GM23248 (cell line): Measurements from ENCODE around the gene EML3. TPM values are rescaled to one million over a fixed set of nuclear protein-coding genes. Genes with fewer than 3 reads are reported as not detected.
"Not testable (repeated sequence)": the region's sequence is repeated elsewhere in the genome, so short reads cannot be mapped to it uniquely, and the experiment has no call there.

ENCODE experiments used
- DNase-seq: peaks from one replicate; pipeline ENCODE4 v3.0.0-alpha.2; 2015
- H2AFZ ChIP-seq: fragments of 200-600 bp; sonication (generic); 2 replicates; pipeline ENCODE4 v1.6.1; 2016; ENCODE audit warnings: antibody characterized with exemption
- H3F3A ChIP-seq: fragments of 200-600 bp; sonication (generic); 2 replicates; pipeline ENCODE4 v1.6.1; 2016; ENCODE audit warnings: mild to moderate bottlenecking, antibody characterized with exemption, mixed run types; ENCODE audit not compliant: insufficient read depth
- H3K27ac ChIP-seq: fragments of 200-600 bp; sonication (generic); 2 replicates; pipeline ENCODE4 v1.5.1; 2016; ENCODE audit warnings: mild to moderate bottlenecking
- H3K27me3 ChIP-seq: fragments of 200-600 bp; sonication (generic); replicated peaks from 2 replicates; pipeline ENCODE4 v1.6.1; 2016; ENCODE audit warnings: mild to moderate bottlenecking; ENCODE audit not compliant: insufficient read depth
- H3K36me3 ChIP-seq: fragments of 200-600 bp; sonication (generic); 2 replicates; pipeline ENCODE4 v1.6.1; 2016; ENCODE audit warnings: low read depth, mild to moderate bottlenecking
- H3K4me1 ChIP-seq: fragments of 200-600 bp; sonication (generic); 2 replicates; pipeline ENCODE4 v1.6.1; 2016; ENCODE audit warnings: mild to moderate bottlenecking; ENCODE audit not compliant: insufficient read depth
- H3K4me2 ChIP-seq: fragments of 200-600 bp; sonication (generic); one replicate; pipeline ENCODE4 v1.6.1; 2016; ENCODE audit warnings: mild to moderate bottlenecking; ENCODE audit not compliant: unreplicated experiment
- H3K4me3 ChIP-seq: fragments of 200-600 bp; sonication (generic); 2 replicates; pipeline ENCODE4 v1.5.1; 2016; ENCODE audit warnings: mild to moderate bottlenecking
- H3K79me2 ChIP-seq: fragments of 200-600 bp; sonication (generic); 2 replicates; pipeline ENCODE4 v1.6.1; 2016; ENCODE audit warnings: mild to moderate bottlenecking; ENCODE audit not compliant: insufficient read depth
- H3K9ac ChIP-seq: fragments of 200-600 bp; sonication (generic); 2 replicates; pipeline ENCODE4 v1.6.1; 2016; ENCODE audit warnings: mild to moderate bottlenecking
- H3K9me2 ChIP-seq: fragments of 200-600 bp; sonication (generic); 2 replicates; pipeline ENCODE4 v1.6.1; 2016; ENCODE audit warnings: mixed run types, mild to moderate bottlenecking, moderate library complexity; ENCODE audit not compliant: insufficient read depth
- H3K9me3 ChIP-seq: fragments of 200-600 bp; sonication (generic); one replicate; pipeline ENCODE4 v1.6.1; 2017; ENCODE audit warnings: low read depth
- H4K20me1 ChIP-seq: fragments of 200-600 bp; sonication (generic); 2 replicates; pipeline ENCODE4 v1.6.0; 2016; ENCODE audit not compliant: insufficient read depth
- EZH2 ChIP-seq: fragments of 200-600 bp; sonication (generic); IDR thresholded peaks from 2 replicates; pipeline ENCODE4 v1.6.1; 2018; ENCODE audit warnings: antibody characterized with exemption, mild to moderate bottlenecking; ENCODE audit not compliant: insufficient read depth, poor library complexity, severe bottlenecking
- EZH2phosphoT487 ChIP-seq: fragments of 200-600 bp; sonication (generic); IDR thresholded peaks from 2 replicates; pipeline ENCODE4 v1.6.1; 2018; ENCODE audit warnings: antibody characterized with exemption, moderate library complexity, mild to moderate bottlenecking, low read depth; ENCODE audit not compliant: insufficient read depth
- WGBS, 2 experiments: methylation state at CpG; one replicate each; pipeline ENCODE4 v1.1.6; 2015 to 2017; ENCODE audit warnings: low lambda C conversion rate in 2 of 2, low coverage in 1 of 2; ENCODE audit errors: missing lambda C conversion rate in 2 of 2; 5-methylcytosine and 5-hydroxymethylcytosine counted together
- in situ Hi-C: fragments of 300-500 bp; cut with MboI; formaldehyde crosslinking; loops from 2 replicates; pipeline ENCODE4 v1.15.0; 2020
- polyA plus RNA-seq: library from polyadenylated mRNA; unstranded; fragments of >200 nt; fragmentation: Nextera tagmentation; extraction: Ambion mirVana; gene quantifications from 2 replicates; pipeline ENCODE4 v1.2.1, GENCODE V29; 2016
- total RNA-seq: library from RNA; depleted of rRNA; stranded (reverse); fragments of >200 nt; shearing (Covaris generic); gene quantifications from 2 replicates; pipeline ENCODE4 v1.2.3, GENCODE V29; 2014

Gene EML3
- total and polyA plus RNA-seq, 2 experiments from 2014 or later: 34.8 to 47.2 TPM

DNA sequence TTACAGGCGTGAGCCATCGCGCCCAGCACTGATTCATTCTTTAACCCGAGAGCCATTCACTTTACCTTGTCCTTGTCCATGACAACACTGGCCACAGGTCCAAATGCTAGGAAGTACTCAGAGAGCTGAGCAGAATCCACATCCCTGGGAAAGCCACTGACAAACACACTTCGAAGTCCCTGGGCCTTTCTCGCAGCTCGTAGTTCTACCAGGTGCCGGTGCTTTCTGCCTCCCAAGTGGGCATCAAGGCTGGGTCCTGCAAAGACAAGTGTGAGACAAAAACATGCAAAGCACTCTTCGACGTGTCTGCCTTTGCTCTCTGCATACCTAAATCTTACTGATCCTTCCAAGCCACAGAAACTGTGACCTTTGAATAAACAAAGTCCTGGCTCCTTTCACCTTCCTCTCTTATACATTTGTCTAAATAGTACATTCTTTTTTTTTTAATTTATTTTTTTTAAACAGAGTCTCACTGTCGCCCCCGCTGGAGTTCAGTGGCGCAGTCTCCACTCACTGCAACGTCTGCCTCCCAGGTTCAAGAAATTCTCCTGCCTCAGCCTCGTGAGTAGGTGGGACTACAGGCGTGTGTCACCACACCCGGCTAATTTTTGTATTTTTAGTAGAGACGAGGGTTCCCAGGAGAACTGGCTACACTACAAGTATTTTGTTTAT lies 23.5 kb downstream of the EML3 start:
- Histone ChIP-seq H3K9ac (peak overlapping the region; percentile 25; the same call in 1 of the 2 replicates), H3K9me3 (no peaks in the 10 kb centered on the region), H3K79me2 (peaks cover 65% of the 10 kb centered on the region), H2AFZ (no peak overlapping the region), H3K4me1 (0 out of 2 replicates have a peak, but pooled peaks cover 20% of the 10 kb centered on the region), H3F3A (peaks cover 26% of the 10 kb centered on the region), H3K4me3 (no peak overlapping the region), H3K4me2 (no peak overlapping the region), H3K27ac (peak overlapping the region; percentile 33; the same call in 1 of the 2 replicates), H3K9me2 (no peaks in the 10 kb centered on the region), H3K36me3 (peaks cover 11% of the 10 kb centered on the region; the same call in 1 of the 2 replicates), H4K20me1 (no peaks in the 10 kb centered on the region), H3K27me3 (no peaks in the 10 kb centered on the region)
- 56 to 61% methylated on average over 18 of the region's 18 CpGs for WGBS, 2 experiments
- peak; percentile 66 for DNase-seq
- TF ChIP-seq EZH2 (no peak), EZH2phosphoT487 (no peak)
- in situ Hi-C loops: no loop called here

DNA sequence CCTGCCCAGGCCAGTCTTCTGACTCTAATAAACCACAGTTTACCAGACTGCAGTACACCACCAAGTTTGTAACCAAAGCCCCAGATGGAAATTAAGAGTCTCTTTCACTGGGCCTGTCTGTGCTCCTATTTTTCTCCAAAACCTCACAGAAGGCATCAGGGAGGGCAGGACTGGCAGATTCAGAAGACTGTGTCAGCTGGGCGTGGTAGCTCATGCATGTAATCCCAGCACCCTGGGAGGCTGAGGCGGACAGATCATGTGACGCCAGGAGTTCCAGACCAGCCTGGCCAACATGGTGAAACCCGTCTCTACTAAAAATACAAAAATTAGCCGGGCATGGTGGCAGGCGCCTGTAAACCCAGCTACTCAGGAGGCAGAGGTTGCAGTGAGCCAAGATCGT lies 27.2 kb downstream of the EML3 start:
- H3K9ac ChIP-seq, H3F3A ChIP-seq, H3K9me3 ChIP-seq, H3K9me2 ChIP-seq, H3K27ac ChIP-seq, H2AFZ ChIP-seq, in situ Hi-C loops, H3K4me2 ChIP-seq, H3K27me3 ChIP-seq, H4K20me1 ChIP-seq, DNase-seq, H3K4me3 ChIP-seq, H3K4me1 ChIP-seq: not testable (repeated sequence)
- H3K79me2 ChIP-seq: peaks cover 73% of the 10 kb centered on the region
- peaks cover 11% of the 10 kb centered on the region; the same call in 1 of the 2 replicates for H3K36me3 ChIP-seq
- 87 to 91% methylated on average over 7 of the region's 7 CpGs for whole genome bisulfite sequencing, 2 experiments

DNA sequence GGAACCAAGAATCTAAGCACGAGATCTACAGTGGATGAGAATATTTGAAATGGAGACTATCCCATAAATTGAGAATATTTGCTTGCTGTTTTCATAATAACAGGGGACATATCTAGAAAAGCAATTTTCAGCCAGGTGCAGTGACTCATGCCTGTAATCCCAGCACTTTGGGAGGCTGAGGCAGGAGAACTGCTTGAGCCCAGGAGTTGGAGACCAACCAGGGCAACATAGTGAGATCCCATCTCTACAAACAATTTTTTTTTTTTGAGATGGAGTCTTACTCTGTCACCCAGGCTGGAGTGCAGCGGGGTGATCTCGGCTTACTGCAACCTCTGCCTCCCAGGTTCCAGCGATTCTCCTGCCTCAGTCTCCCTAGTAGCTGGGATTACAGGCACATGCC lies 30.8 kb downstream of the EML3 start:
- peaks cover 44% of the 10 kb centered on the region for H3K79me2 ChIP-seq
- H3F3A ChIP-seq, H3K27me3 ChIP-seq, H3K9me2 ChIP-seq, H3K4me3 ChIP-seq, H3K9ac ChIP-seq, in situ Hi-C loops, H3K4me2 ChIP-seq, H3K27ac ChIP-seq, H3K9me3 ChIP-seq, H4K20me1 ChIP-seq, DNase-seq, H2AFZ ChIP-seq, H3K4me1 ChIP-seq, H3K36me3 ChIP-seq: not testable (repeated sequence)
- WGBS, 2 experiments: 93 to 95% methylated on average over 4 of the region's 4 CpGs

DNA sequence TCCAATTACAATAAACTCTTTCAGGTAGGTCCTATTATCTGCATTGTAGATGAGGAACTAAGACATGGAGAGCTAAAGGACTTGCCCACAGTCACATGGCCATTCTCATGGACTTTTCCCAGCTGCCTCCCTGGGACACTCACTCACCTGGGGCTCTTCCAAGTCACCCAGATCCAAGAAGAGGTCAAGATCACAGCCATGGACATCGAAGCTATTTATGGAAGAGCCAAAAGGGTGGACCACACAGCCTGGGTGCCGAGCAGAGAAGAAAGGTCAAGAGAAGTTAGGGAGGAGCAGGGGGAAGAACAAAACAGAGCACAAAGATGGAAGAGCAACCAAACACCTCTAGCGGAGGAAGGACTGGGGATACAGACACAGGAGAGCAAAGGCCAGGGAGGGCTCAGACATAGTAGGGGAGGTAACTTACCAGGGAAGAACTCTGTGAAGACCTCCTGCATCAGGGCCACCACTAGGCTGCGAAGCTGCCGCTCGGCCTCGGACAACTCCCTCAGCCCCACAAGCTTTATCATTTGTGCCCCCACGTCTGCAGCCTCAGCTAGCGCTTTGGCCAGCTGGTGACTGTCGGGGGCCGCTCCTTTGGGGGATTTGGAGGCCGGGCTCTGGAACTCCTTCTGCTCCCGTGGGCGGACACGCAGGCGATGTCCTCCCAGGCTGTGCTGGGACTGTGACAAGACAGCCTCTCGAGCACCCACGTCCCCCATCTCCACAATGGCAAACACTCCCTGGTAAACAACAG lies 31.4 kb downstream of the EML3 start:
- no peak overlapping the region for H3K27ac ChIP-seq
- H3K27me3 ChIP-seq: no peaks in the 10 kb centered on the region
- no peak for DNase-seq
- no peaks in the 10 kb centered on the region for H3K9me3 ChIP-seq
- no peaks in the 10 kb centered on the region for H3K9me2 ChIP-seq
- H4K20me1 ChIP-seq: no peaks in the 10 kb centered on the region
- H3F3A ChIP-seq: peaks cover 4% of the 10 kb centered on the region; the same call in 1 of the 2 replicates
- H3K4me2 ChIP-seq: no peak overlapping the region
- H3K79me2 ChIP-seq: peaks cover 44% of the 10 kb centered on the region
- WGBS, 2 experiments: 84 to 89% methylated on average over 17 to 18 of the region's 18 CpGs
- in situ Hi-C loops: no loop called here
- H3K4me3 ChIP-seq: no peak overlapping the region
- TF ChIP-seq EZH2 (no peak), EZH2phosphoT487 (no peak)
- H2AFZ ChIP-seq: no peak overlapping the region
- no peaks in the 10 kb centered on the region for H3K4me1 ChIP-seq
- no peak overlapping the region for H3K9ac ChIP-seq
- peaks cover 6% of the 10 kb centered on the region; the same call in 1 of the 2 replicates for H3K36me3 ChIP-seq
